GM23248 (cell line): ENCODE measurements around the gene LYPD1.

Experiments used
- EZH2 ChIP-seq: fragments of 200-600 bp; sonication (generic); IDR thresholded peaks from 2 replicates; pipeline ENCODE4 v1.6.1; 2018; ENCODE audit warnings: antibody characterized with exemption, mild to moderate bottlenecking; ENCODE audit not compliant: insufficient read depth, poor library complexity, severe bottlenecking
- EZH2phosphoT487 ChIP-seq: fragments of 200-600 bp; sonication (generic); IDR thresholded peaks from 2 replicates; pipeline ENCODE4 v1.6.1; 2018; ENCODE audit warnings: antibody characterized with exemption, moderate library complexity, mild to moderate bottlenecking, low read depth; ENCODE audit not compliant: insufficient read depth

DNA sequence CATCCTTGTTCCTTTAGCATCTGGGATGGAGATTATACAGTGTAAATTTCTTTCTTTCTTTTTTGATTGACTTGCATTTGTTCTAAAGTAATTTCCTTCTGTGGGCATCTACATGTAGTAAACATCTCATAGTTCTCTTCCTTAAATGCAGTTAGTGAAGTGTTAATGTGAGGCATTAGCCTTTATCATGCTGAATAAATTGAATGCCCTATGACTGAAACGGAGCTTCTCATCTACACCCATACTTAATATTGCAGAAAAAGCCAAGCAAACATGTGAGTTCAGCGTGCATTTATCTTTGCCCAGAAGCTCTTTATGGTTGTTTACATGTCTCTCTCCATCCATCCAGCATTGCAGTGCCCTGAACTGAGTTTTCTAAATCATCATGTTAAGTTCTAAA lies 58.3 kb downstream of the LYPD1 start:
- TF ChIP-seq EZH2 (no peak), EZH2phosphoT487 (no peak)
